ENCODE measurements around the gene STK31.
"Not testable (repeated sequence)": the region's sequence is repeated elsewhere in the genome, so short reads cannot be mapped to it uniquely, and the experiment has no call there.

Gene STK31

DNA sequence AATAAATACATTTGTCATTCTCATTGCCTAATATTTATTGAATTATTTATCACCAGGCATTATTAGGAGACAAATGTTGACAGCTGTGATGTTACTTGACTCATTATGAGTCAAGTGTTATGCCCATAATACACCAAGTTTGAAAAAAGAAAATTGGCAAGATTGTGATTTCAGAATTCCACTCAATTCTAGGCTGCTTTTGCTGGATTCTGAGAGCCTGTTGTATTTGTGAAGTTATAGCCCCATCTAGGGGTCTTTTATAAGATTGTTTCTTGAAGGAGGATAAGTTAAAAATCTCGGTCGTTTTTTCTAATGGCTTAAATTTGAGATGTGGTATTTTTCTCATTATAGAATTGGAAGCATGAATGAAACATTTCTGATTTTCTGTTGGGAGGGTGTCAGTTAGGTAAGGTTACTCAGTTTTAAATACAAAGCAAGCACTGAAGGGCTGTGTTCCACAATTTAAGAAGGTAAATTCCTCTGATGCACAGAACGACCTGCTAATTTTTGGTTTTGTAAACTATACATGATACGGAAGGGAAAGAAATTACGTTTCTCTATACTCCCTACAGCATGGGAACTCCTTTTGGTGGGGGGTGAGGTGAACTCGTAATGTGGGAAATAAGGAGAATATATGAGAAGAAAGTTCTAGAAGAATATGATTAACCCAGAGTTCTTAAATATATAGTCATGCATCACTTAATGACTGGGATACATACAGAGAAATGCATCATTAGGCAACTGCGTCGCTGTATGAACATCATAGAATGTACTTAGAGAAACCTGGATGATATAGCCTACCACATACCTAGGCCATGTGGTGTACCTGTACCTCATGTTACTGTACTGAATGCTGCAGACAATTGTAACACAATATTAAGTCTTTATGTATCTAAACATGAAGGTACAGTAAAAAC lies 2.6 kb downstream of the STK31 start:
- DNase-seq (ENCODE audit: low read depth, low spot score) = no peak

DNA sequence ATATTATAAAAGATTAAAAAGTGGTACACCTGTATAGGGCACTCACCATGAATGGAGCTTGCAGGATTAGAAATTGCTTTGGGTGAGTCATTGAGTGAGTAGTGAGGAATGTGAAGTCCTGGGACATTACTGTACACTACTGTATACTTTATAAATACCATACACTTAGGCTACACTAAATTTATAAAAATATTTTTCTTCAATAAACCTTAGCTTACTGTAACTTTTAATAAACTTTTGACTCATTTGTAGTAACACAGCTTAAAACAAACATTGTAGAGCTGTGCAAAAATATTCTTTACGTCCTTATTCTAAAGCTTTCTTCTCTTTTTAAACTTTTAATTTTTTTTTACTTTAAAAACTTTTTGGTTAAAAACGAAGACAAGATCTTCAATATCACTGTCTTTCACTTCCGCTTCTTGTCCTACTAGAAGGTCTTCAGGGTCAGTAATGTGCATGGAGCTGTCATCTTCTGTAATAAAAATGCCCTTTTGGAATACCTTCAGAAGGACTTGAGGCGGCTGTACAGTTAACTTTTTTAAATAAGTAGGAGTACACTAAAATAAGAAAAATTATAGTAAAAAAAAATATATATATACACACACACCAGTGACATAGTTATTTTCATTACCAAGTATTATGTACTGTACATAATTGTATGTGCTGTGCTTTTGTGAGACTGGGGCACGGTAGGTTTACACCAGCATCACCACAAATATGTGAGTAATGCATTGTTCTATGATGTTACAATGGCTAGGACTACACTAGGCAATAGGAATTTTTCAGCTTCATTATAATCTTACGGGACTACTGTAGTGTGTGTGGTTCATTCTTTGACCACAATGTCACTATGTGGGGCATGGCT lies 3.5 kb downstream of the STK31 start:
- no peak for DNase-seq (ENCODE audit: low read depth, low spot score)

DNA sequence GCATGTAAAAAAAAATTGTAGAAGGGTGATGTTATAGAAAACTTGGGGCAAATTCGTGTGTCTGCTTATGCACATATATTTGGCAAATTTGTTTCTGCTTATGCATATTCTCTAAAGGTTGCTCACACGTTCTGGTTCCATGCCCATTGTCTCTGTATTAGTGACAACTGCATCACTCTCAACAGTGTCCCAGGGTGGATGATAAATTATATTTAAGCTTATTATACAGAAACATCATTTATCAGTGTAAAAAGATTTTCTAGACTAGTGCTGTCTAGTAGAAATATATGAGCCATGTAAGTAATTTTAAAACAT lies 4.1 kb downstream of the STK31 start:
- no peak for DNase-seq (ENCODE audit: low read depth, low spot score)

DNA sequence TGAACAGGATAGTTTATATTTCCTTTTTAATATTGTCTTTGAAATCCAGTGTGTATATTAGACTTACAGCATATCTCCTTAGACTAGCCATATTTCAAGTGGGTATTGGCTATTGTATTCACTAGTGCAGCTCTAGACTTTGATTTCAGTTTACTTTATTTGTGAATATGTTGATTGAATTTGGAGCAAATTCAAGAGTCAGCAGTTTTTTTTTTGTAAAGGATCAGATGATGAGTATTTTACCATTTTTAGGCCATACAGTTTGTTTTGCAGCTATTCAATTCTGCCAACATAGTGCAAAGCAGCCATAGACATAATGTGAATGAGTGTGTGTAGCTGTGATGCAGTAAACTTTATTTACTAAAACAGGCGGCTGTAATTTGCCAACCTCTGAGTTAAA lies 4.6 kb downstream of the STK31 start:
- DNase-seq (ENCODE audit: low read depth, low spot score) = no peak

DNA sequence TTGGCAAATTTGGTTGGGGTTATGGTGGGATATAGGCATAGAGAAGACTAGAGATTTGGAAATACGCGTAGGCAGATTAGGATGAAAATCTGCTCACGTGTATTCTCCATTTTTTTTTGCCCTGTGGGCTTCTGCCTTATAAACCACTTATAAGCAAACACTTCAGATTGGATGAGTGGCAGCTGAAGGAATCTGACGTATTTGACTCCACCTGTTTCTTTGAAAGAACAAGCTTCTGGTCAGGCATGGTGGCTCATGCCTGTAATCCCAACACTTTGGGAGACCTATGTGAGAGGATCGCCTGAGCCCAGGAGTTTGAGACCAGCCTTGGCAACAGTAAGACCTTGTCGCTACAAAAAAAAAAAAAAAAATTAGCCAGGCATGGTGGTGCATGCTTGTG lies 5.1 kb downstream of the STK31 start:
- DNase-seq (ENCODE audit: low read depth, low spot score) = no peak

DNA sequence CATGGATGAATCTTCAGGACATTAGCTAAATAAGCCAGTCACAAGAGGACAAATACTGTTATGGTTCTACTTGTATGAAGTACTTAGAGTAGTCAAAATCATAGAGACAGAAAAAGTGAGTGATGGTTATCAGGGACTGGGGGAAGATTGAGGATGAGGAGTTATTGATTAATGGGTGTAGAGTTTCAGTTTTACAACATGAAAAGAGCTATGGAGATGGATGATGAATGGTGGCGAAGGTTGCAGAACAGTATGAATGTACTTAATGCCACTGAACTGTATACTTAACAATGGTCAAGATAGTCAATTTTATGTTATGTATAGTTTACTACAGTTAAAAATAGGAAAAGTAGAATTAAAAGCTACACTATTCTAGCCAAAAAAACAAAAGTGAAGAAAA lies 7.8 kb downstream of the STK31 start:
- DNase-seq (ENCODE audit: low read depth, low spot score) = no peak

DNA sequence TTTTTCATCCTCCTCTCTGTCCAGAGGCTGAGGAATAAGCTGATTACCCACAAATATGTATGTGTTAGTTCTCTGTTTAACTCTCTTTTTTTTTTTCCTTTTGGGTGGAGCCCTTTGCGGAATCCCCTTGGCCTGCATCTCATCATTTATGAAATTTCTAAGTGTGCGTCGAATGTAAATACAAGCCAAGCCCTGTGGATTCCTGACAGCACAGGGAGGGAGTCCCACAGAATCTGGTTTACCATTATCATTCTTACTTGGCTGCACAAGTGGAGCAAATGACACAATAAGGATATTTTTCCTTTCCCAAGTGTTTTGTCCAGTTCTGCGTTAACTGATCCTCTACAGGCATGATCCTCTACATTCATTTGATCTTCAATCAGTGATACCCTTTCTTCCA lies 11.4 kb downstream of the STK31 start:
- DNase-seq (ENCODE audit: low read depth, low spot score) = no peak

DNA sequence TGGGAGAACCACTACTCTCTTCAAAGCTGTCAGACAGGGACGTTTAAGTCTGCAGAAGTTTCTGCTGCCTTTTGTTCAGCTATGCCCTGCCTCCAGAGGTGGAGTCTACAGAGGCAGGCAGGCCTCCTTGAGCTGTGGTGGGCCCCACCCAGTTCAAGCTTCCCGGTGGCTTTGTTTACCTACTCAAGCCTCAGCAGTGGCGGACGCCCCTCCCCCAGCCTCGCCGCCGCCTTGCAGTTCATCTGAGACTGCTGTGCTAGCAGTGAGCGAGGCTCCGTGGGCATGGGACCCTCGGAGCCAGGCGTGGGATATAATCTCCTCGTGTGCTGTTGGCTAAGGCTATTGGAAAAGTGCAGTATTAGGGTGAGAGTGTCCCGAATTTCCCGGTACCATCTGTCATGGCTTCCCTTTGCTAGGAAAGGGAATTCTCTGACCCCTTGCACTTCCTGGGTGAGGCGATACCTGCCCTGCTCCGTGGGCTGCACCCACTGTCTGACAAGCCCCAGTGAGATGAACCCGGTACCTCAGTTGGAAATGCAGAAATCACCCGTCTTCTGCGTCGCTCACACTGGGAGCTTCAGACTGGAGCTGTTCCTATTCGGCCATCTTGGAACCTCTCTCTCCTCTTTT lies 12.7 kb downstream of the STK31 start:
- peak; percentile 49 for DNase-seq (ENCODE audit: low read depth, low spot score)

DNA sequence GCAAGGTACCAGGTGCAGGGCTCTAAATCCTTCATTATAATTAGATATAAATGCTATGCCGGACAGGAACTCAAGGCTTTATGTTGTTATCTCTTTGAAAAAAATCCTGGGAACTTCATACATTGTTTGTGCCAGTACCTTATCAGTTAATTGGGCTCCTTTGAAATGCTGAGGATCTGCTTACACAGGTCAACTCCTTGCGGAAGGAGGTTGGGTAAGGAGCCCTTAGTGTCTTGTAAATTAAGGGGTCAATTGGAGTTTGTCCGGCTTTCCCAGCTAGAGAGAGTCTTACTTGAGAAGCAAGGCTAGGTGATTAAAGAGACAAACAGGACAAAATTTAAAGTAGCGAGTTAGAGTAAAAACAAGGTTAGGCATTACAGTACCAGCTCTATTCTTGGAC lies 14.1 kb downstream of the STK31 start:
- DNase-seq (ENCODE audit: low read depth, low spot score) = peak; percentile 73

DNA sequence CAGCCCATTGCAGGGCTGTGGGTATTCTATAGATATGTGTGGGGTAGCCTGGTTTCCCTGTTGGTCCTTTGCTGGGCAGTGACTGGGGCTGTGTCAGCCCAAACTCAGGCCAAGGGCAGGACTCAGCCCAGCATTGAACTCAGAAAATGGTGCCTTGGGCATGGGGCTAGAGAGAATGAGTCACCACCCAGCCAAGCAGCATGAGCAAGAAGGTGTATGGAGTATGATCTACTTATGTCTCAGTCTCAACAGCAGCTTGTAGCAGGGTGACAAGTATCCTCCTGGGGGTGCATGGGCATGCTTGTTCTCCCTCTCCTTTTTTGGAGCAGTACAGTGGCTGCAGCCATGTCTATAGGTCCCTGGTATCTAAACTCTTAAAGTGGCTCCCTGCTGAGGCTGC lies 32.0 kb downstream of the STK31 start:
- no peak for DNase-seq (ENCODE audit: low read depth, low spot score)

DNA sequence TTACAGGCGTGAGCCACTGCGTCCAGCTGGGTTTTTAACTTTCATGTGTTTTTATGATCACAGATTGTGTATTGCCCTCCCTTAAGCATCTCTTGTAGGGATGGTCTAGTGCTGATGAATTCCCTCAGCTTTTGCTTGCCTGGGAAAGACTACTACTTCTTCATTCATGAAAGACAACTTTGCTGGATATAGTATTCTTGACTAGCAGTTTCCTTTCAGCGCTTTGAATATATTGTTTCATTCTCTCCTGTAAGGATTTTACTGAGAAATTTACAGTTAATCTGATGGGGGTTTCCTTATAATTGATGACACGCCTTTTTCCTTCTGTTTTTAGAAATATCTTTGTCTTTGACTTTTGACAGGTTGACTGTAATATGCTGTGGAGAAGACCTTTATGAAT lies 33.2 kb downstream of the STK31 start:
- no peak for DNase-seq (ENCODE audit: low read depth, low spot score)

DNA sequence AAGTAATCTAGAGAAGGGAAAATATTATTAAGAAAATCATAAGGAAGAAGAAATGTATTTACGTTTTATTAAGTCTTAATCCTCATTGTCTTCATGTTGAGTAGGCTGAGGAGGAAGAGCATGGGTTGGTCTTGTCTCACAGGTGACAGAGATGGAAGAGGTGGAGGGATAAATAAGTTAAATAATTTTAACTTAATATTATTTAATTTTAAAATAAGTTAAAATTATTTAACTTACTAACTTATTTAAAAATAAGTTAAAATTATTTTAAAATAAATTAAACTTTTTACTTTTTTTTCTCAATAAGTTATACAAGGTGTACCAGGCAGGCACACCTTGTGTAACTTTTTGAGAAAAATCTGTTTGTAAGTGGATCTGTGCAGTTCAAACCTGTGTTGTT lies 36.6 kb downstream of the STK31 start:
- DNase-seq (ENCODE audit: low read depth, low spot score) = no peak

DNA sequence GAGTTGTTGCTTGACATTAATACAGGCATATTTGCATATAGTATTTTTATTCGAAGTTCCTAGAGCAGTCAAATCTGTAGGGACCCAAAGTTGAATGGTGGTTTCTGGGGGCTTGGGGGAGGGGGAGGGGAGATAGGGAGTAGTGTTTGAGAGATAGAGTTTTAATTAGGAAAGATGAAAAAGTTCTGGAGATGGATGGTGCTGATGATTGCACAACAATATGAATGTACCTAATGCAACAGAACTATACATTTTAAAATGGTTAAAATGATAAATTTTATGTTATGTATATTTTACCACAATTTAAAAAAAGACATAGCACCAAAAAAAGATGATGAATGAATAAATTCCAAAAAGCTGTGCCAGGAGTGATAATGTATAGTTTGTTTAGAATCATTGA lies 41.8 kb downstream of the STK31 start:
- no peak for DNase-seq (ENCODE audit: low read depth, low spot score)

DNA sequence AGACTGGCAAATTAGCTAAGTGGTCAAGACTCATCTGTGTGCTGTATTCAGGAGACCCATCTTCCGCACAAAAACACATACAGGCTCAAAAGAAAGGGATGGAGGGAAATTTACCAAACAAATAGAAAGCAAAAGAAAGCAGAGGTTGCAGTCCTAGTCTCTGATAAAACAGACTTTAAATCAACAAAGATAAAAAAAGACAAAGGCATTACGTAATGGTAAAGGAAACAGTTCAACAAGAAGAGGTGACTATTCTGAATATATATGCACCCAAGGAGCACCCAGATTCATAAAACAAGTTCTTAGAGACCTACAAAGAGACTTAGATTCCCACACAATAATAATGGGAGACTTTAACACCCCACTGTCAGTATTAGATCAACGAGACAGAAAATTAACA lies 48.8 kb downstream of the STK31 start:
- not testable (repeated sequence) for DNase-seq (ENCODE audit: low read depth, low spot score)

DNA sequence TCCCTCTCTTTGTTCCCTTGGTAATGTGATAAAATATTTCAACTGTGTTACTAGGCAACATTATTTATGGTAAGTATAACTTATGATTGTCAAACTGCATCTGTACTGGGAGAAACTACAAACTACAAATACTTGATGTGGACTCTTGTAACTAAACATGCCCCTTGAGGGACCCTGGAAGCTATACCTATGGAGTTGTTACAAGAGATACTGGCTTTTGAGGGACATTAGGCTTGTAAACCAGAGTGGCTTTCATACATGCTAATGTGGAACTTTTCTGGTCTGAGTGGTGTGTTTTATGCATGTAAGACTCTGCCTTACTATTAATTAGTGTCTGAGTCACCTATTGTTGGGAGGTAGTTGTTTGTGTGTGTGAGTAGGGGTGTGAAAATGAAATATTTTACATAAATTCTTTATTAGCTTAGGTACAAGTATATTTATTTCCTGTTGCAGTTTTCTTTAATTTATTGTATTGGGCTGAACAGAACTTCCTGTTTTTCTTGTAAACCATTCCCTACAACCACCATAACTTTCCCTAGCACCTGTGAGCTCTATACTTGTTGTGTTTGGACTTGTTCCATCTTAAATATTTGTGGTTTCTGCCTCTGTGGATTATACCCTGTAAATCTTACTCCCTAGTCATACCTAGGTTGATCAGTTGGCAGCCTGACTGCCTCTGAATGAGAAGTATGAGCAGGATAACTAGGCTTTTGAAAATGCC lies 49.8 kb downstream of the STK31 start:
- no peak for DNase-seq (ENCODE audit: low read depth, low spot score)

DNA sequence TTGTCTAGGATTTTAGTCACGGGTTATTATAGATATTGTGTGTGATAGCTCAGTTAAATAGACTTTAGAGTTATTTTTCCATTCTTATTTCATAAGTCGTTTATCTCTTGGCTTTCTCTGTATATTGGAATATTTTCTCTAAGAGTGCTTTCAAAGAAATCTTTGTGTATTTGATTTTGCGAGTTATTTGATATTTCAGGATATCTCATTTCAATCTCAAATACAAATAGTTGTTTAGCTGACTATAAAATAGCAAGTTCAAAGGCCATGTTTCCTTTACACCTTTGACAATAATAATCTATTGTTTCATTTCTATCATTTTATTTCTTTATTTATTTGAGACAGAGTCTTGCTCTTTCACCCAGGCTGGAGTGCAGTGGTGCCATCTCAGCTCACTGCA lies 55.9 kb downstream of the STK31 start:
- no peak for DNase-seq (ENCODE audit: low read depth, low spot score)

DNA sequence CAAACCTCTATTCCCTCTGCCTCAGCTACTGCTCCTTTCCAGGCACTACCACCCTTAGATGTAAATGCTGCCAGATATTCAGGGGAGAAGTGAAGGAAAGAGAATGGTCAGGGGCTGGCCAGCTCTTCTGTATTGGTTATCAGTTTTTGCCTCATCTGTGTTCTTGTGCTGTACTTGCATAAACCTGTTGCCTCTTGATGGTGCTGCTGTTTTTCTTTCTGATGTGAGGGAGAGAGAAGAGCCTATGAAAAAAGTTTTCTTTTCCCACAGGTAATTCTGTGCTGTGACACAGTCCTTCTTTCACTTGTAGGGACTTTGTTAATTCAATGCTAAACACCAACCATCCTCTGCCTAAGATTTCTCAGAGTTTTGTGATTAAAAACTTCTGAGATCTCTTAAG lies 57.5 kb downstream of the STK31 start:
- DNase-seq (ENCODE audit: low read depth, low spot score) = no peak

DNA sequence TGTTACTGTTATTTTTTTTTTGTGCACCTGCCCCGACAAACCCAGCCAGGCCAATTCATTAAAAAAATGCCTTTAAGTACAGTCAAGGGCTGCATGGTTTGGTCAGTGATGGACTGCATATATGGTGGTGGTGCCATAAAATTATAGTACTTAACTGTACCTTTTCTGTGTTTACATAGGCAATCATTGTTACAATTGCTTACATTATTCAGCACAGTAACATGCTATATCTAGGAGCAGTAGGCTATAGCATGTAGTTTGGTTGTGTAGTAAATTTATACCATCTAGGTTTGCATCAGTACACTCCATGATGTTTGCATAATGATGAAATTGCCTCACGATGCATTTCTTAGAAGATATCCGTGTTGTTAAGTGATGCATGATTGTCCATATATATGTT lies 58.0 kb downstream of the STK31 start:
- DNase-seq (ENCODE audit: low read depth, low spot score) = no peak

DNA sequence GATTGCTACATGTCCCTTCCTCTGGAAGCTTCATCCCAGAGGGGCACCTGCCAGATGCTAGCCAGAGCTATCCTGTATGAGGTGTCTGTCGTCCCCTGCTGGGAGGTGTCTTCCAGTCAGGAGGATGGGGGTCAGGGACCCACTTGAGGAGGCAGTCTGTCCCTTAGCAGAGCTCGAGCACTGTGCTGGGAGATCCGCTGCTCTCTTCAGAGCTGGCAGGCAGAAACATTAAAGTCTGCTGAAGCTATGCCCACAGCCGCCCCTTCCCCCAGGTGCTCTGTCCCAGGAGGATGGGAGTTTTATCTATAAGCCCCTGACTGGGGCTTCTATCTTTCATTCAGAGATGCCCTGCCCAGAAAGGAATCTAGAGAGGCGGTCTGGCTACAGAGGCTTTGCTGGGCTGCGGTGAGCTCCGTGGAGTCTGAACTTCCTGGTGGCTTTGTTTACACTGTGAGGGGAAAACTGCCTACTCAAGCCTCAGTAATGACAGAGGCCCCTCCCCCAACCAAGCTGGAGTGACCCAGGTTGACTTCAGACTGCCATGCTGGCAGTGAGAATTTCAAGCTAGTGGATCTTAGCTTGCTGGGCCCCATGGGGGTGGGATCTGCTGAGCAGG lies 69.3 kb downstream of the STK31 start:
- DNase-seq (ENCODE audit: low read depth, low spot score) = peak; percentile 17

DNA sequence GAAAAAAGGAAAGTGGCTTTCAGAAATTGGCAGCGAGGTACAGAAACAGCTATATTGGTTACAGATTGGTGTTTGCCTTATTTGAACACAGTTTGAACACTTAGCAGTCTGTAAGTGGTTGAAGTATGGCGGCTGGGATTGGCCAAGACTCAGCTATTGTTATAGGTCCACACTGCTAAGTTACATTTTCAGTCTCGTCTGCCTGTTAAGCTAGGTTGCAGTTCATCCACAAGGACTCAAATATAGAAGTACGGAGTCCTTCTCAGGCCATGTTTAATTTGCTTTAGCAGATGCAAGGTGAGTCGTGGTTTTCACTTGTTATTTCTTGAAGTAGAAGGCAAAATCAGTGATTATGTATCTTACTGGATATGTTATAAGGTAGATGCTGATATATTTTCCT lies 73.1 kb downstream of the STK31 start:
- DNase-seq (ENCODE audit: low read depth, low spot score) = no peak

DNA sequence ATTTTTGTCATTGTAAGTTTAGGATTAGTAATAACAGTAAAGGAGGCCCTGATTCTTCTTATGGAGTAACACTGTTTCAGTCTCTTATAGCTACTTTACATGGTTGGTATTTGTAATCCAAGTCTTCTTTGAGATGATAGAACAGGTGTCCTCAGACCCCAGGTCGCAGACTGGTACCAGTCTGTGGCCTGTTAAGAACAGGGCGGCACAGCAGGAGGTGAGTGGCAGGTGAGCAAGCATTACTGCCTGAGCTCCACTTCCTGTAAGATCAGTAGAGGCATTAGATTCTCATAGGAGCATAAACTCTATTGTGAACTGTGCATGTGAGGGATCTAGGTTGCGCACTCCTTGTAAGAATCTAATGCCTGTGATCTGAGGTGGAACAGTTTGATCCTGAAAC lies 77.3 kb downstream of the STK31 start:
- no peak for DNase-seq (ENCODE audit: low read depth, low spot score)

Data from ELF-1 (cell line).